ENCODE measurements around the gene INPP5D.
"Not testable (repeated sequence)": the region's sequence is repeated elsewhere in the genome, so short reads cannot be mapped to it uniquely, and the experiment has no call there.

INPP5D gene

DNA sequence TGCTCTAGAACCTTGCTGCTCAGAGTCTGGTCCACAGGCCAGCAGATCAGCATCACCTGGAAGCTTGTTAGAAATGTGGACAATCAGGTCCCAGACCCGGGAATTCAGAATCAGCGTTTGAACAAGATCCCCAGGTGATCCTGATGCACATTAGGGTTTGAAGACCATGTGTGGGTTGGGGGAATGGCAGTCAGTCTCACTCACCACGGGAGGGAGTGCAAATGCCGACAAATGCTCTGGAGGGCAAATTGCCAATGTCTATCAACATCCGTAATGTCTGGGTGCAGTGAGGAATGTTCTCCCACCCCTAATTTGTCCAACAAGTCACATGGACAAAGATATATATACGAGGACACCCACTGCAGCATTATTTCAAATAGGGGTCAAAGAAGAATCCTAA lies 34.5 kb downstream of the INPP5D start:
- peak; percentile 4 for DNase-seq

DNA sequence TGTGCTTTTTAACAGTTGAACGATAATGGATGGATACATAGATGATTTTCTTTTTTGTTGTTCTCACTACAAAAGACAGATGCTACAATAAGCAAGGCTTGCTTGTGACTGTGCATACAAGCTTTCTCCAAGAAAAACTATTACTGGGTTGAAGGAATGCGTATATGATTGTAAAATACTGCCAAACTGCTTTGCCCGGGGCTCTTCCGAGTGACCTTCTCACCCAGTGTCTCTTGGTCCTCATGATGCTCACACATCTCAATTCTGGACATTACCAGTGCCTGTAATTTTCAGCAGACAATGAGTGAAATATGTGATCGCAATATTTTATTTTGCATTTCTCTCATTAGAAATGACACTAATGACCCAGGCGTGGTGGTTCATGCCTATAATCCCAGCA lies 35.9 kb downstream of the INPP5D start:
- no peak for DNase-seq

DNA sequence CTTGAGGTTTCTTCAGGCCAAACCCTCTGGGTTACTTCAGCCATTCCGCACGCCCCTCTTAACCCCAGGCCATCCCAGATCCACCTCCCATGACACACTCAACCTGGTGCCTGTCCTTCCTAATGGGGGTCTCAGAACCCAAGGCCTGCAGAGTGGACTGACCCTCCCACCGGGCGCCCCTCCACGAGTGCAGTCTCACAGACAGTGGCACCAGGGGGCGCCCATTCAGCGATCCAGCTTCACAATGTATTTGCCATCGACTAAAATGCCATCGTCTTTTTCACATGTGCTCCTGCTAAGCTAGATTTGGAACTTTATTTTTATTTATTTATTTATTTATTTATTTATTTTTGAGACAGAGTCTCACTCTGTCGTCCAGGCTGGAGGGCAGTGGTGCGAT lies 38.5 kb downstream of the INPP5D start:
- DNase-seq = peak; percentile 22

DNA sequence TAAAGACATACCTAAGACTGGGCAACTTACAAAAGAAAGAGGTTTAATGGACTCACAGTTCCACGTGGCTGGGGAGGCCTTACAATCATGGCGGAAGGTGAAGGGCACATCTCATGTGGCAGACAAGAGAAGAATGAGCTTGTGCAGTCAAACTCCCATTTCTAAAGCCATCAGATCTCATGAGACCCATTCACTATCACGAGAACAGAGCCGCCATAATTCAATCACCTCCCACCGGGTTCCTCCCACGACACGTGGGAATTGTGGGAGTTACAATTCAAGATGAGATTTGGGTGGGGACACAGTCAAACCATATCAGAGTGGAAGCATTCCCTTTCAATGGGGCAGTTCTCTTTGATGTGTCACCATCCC lies 39.7 kb downstream of the INPP5D start:
- not testable (repeated sequence) for DNase-seq

DNA sequence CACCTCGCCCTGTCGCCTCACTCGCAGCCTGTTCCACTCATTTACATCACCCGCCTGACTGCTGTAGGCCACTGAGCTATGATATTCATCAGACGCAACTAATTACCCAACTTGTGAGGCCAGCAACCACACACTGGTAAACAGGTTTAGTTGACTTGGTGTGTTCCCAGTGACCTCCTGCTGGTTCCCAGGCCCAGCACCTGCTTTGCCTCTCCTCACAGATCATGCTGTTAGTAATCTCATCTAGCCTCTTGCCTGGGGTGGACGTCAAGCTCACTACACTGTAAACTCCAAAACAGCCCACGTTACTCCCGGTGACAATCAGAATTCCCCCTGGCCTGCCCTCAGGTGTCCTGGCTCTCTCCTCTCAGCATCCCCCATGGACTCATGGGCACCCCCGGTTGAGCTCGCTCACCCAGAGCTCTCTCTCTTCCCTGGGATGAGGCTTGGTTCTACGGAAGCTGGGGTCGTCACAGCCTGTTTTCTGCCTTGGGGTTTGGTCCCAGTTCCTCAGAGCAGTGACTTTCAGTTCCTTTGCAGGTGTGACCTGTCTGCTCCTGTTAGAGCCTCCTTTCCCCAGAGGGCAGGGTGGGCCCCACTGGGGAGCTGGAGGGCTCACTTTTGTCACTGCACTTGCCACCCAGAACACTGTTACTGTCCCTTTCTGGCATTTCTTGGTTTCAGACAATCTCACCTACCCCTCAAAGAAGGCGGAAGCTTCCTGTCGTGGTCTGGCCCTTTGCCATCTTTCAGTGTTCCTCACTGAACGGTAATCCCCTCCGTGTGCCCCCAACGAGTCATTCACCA lies 40.3 kb downstream of the INPP5D start:
- DNase-seq = no peak

DNA sequence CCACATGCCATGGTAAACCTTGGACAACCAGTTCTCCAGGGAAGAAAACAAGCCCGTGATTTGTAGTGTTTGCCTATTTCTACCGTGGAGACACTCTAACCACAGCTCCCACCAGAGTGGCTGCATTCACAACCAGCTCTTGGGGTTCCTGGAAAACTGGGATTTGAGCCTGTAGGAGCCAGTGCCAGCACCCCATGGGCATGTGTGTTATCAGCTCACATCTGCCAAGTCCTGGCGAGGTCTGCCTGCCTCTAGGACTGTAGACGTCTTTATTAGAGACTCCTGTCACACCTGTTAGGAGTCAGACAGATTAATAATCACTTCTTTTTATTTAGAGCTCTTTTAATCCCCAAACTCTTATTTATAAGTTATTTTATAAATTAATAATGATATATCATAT lies 41.0 kb downstream of the INPP5D start:
- DNase-seq = no peak

DNA sequence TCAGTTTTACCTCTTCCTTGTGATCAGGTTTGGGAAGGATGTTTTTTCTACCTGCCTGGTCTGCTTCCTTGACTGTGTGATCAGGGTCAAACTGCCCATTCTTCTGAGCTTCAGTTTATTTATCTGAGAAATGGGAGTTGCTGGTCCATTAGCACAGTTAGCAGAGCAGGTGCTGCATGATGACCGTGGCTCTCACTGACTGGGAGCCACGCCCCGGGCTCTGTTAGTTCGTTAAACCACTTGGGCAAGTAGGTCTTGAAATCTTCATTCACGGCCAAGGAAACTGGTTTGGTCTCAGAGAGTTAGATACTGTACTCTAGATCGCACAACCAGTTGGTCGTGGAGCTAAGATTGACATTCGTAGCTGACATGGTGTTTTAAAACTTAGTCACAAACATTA lies 41.7 kb downstream of the INPP5D start:
- no peak for DNase-seq

DNA sequence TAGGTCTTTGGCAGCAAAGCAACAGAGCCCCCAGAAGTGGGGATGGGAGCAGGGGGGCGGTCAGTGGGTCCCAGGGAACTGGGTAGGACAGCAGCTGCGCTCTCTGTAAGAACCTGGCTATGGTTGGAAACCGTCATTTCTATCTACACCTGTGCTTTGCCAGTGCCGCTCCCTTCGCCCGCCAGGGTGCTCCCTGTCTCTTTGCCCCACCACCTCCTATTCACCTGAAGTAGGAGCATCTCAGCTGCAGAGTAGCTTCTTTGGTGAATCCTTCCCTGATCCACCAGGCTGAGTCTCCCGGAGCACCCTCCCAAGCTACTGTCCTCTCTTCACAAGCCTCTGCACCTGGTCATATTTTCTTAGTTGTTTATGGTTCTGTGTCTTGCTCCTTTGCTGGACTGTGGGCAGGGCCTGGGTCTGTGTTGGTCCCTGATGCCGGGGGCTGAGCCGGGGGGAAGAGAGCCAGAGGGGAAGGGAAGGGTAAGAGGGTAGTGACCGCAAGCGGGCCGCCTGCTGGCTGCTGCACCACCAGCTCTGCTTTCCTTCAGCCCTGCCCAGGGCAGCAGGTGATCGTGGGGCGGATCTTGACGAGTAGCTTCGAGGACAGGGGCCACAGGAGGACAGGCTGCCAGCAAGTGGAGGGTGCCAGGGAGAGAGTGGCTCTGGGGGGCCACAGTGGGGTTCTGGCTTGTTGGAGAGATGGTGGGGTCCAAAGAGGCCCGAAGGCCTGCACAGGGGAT lies 45.2 kb downstream of the INPP5D start:
- DNase-seq = no peak

DNA sequence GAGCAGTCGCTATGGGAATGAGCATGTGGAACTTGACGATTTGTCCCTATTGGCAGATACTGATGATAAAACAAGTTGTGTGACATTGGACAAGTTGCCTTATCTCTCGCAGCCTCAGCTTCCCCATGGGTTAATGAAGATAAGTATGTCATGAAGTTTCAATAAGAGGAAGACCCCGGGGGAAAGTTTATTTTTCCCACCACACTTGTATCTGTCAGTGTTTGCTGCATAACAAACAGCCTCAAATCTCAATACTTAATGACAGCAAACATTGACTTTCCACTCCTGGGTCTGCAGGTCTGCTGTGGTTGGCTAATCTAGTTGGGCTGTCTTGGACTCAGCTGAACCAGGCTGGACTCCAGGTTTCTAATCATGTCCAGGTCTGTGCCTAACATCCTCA lies 45.8 kb downstream of the INPP5D start:
- no peak for DNase-seq

DNA sequence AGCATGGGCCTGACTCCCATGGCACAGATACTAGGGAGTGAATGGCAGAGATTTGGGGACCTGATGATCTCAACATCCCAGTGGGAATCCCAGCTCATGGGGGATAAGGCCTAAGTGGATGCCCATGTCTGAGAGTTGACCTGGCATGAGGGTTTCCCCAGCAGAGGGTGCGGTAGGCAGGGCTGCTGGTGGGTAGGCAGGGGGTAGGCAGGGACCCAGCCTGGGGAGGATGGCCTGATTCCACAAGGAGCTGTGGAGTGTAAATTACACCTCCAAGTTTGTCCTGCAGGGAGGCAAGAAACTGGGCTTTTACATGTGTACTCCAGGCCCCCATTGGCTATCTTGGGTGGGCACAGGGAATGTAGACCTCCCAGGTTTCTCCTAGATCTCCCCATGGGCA lies 46.9 kb downstream of the INPP5D start:
- no peak for DNase-seq

DNA sequence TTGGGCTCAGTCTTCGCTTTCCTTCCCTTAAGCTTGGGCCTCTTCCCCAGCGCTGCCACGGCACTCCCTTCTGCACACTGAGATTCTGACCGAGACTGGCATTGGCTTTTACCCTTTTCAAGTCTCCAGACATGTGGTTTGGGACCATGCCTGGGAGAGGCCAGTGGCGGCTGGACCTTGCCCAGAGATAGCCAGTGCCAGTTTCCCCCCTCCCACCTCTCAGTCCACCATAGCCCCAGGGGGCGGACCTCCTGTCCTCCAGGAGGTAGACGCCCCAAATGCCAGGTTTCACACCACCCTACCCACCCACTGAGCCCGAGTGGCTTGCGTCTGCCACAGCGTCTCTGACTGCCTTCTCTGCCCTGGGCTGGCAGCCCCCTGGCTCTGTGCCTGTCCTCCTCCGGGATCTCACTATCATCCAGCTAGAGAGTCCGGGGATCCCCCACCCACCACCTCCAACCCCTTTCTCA lies 47.7 kb downstream of the INPP5D start:
- no peak for DNase-seq

DNA sequence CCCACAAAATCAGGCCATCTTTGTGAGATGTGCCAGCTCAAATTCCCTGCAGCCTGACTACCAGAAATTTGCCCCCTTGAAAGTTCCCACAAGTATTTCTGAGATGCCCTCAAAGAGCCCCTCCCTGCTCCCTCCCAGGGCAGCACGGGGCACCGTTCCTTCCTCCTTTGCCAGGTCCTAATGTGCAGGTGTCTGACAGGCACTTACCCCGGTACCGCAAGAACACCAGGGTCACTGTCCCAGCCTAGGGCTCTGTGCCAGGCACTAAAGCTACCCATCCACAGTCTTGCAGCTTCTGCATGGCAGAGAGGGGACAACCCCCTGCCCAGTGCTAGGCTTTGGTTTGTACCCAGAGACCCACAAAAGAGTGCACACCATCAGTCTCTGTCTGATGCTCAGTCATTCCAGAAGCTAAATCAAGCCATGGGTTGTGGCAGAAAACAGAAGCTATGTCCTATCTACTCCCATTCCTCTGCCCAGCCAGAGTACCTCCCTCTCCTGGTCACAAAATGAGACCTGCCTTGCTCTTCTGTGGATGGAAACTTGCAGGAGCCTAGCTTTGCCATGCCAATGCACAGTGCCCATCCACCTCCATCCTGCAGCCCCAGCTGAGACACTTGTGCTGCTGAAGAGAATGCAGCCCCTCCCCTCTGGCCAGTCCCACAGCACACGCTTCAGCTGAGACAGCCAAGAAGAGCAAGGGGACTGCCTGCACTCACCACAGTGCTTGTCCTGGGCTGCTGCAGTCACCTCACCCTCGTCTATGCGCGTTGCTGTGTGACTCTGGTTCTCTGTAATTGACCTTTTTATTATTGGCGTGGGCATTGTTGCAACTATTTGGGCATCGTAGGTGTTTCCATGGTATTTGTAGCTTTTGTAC lies 48.7 kb downstream of the INPP5D start:
- DNase-seq = no peak

DNA sequence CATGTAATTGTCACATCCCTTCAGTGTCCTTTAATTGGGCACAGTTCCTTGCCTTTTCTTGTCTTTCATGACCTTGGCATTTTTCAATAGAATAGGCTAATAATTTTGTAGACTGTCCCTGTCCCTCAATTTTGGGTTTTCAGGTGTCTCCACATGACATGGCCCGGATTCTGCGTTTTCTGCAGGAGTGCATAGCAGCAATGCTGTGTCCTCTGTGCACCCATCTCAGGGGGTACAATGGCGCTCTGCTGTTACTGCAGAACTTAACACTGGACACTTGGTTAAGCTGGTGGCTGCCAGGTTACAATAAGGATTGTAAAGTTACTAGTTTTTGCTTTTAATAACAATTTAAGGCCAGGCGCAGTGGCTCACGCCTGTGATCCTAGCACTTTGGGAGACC lies 51.3 kb downstream of the INPP5D start:
- DNase-seq = no peak

DNA sequence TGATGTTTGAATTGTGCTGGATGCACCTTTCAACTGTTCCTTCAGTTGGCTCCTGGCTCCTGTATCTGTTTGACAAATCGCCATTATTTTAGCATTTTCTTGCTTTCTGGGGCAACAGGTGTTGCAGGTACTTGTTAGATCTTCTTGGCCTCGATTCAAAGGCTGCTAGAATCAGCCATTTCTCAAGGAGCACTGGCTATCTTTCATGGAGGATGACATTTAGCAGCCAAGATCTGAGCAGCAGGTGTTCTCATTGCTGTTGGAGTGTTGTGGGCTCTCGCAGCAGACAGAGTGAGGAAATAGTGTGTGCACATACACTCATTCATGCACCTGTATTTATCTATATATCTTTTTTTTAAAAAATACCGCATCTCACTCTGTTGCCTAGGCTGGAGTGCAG lies 52.2 kb downstream of the INPP5D start:
- DNase-seq = no peak

DNA sequence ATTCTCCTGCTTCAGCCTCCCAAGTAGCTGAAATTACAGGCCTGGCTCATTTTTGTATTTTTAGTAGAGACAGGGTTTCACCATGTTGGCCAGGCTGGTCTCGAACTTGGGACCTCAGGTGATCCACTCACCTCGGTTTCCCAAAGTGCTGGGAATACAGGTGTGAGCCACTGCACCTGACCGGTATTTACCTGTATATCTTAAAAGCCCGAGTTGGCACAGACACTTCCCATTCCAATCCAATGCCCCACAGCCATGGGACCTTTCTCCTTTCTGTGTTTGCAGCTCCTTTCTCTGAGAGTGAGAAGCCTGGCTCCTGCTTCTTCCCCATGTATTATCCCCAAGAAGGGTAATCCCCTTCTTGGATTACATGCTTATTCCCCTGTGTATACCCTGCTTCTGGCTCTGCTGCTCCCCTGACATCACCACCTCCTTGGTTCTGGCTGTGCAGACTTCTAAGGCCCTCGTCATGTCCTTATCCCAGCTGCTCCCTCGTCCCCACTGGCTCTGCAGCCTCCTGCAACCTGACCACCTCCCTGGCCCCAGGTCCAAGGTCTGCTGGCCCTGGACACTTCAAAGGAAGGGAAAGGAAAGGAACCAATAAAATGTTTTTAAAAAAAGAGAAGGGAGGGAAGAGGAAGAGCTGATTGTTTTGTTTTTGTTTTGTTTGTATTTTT lies 52.8 kb downstream of the INPP5D start:
- DNase-seq = no peak

DNA sequence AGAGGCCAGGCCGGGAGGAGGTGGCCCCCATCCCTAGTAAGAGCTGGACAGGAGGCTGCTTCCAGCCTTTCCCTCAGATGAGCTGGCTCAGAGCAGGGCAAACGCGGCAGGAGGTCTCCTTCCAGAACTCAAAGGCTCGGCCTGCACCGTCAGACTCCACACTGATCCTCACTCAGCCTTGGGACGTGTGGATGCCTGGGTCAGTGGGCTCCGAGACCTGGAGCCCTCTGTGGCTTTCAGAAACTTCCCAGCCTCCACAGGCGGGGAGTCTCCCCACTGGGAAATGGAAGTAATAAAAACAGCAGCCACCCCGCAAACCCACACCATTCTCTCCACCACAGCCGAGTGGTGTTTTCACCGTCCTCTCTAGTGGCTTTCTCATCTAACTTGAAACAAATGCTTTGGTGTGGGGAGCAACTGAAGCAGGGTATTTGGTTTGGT lies 54.3 kb downstream of the INPP5D start:
- DNase-seq = no peak

DNA sequence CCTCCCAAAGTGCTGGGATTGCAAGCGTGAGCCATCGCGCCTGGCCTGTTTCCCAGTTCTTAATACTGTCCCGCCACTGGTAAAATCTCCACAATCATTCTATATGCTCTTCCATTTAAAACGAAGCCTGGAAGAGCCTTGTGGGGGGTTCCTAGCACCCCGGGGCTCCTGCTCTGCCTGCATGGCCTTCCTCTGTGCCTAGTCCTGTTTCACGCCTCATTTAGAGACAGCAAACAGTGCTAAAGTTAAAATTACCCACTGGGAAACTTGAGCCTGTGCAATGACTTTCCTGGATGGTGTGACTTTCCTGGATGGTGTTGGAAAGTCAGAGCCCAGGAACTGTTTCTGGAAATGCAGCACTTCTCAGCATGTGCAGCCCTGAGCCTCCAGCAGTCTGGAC lies 55.0 kb downstream of the INPP5D start:
- no peak for DNase-seq

DNA sequence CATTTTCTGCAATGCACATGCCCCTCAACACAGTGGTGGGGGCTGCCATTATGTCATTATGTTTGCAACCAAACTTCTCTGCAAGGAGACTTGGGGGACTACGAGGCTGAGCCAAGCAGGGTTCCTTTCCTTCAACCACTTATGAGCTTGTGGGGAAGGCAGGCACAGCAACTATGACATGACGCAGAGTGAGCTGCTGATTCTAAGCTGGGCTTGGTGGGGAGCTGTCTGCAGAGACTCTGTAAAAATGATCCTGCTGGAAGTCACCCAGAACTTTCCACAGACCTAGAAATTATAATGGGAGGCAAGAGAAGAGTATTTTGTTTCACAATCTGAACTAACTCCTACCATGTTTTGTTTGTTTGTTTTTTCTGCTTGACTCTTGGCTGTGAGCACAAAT lies 55.6 kb downstream of the INPP5D start:
- no peak for DNase-seq

DNA sequence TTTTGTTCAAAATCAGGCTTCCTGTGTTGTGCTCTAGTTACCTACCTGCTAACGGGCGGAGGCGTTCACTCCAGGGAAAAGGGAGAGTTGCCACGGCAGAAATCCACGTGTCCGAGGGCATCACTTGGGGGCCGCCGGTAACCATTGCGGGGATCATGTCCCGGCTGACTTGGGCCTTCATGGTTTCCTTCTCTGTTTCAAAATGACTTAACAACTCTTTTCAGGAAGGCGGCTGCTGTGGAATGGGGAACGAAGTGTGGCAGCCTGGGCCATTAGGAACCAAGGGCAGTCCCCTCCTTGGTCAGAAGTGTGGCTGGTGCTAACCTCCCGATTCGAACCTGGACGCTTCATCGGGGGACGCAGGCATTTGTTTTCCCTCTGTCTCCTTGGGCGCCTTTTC lies 56.8 kb downstream of the INPP5D start:
- no peak for DNase-seq

DNA sequence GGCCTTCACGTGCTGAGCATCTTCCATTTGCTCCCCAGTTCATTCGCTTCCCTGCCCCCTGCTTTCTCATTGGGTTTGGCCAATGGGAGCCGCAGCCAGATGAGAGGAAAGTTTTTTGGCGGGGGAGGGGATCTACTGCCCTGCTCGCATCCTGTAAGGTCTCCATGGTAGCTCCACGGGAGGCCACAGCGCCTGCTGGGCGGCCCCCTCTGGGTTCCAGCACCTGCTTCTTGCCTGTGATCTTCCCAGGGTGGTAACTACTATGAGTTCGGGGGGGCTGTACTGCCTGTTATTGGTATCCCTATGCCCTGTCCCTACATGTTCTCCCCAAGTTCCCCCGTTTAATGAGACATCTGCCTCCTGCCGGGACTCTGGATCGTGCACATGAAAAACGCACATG lies 57.2 kb downstream of the INPP5D start:
- DNase-seq = no peak

DNA sequence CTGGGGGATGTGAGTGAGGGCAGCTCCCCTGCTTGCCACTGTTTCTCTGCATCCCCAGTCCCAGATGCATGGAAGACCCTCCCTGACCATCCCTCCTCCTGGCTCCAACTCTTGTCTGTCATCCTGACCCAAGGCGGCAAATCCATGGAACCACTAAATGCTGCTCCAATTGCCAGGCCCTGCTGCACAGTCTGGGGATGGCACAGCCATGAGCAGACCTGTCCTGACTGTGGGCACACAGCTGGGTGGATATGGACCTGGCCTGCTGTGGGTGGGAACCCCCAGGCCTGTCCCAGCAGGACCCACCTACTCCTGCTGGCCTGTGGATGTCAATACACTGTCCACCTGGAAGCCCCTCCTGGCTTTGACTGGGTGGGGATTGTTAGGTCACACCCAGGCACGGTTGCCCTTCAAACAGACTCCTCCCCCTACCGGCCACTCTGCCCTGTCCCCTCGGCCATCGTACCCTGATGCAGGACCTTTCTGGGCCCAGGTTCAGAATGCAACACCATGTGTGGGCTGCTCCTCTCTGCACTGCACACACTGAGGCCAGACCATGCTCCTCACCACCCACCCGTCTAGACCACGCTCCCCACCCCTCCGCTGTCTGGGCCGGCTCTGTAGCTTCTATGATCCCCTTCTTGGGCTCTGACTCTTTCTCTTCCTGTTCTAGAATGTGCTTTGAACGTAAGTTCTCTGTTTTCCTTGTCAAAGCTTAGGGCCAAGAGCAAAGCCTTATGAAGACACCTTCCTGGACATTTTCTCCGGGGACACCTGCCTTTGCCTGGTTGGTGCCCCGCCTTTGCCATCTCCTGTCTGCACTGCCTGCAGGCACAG lies 57.9 kb downstream of the INPP5D start:
- no peak for DNase-seq

DNA sequence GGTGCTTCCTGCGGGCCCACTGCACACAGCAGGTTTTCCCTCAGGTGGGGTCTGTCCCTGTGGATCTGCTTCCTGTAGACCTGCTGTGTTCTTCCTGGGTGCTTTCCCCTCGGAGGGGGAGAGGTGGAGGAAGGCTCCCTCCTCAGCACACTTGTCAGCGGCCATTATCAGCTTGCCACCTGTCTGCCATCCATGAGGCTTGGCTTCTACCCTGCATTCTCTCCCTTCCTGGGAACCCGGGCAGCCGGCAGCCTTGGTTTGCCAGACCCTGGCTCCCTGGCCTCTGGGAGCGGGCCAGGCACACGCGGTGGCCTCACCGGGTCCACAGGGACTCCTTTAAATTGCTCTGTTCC lies 58.5 kb downstream of the INPP5D start:
- no peak for DNase-seq
